Chondrocyte (in vitro differentiated cells): ENCODE measurements around the gene CDC14C. TPM values are rescaled to one million over a fixed set of nuclear protein-coding genes. Genes with fewer than 3 reads are reported as not detected.

Experiments used
- DNase-seq: peaks from one replicate; pipeline ENCODE4 v3.0.0; 2021; ENCODE audit warnings: mixed read lengths, low spot score
- H3K27ac Mint-ChIP-seq: one replicate; pipeline ENCODE4 v1.8.0; 2021; ENCODE audit warnings: mild to moderate bottlenecking, moderate library complexity, mixed read lengths; ENCODE audit not compliant: unreplicated experiment
- H3K27me3 Mint-ChIP-seq: 2 replicates; pipeline ENCODE4 v1.8.0; 2021; ENCODE audit warnings: low read depth, mixed read lengths
- H3K36me3 Mint-ChIP-seq: 2 replicates; pipeline ENCODE4 v1.8.0; 2021; ENCODE audit warnings: low read depth, mixed read lengths
- H3K4me1 Mint-ChIP-seq: 2 replicates; pipeline ENCODE4 v1.8.0; 2021; ENCODE audit warnings: low read depth, mild to moderate bottlenecking, mixed read lengths
- H3K4me3 Mint-ChIP-seq: one replicate; pipeline ENCODE4 v1.8.0; 2021; ENCODE audit warnings: mild to moderate bottlenecking, moderate library complexity, mixed read lengths; ENCODE audit not compliant: unreplicated experiment
- H3K9me3 Mint-ChIP-seq: 2 replicates; pipeline ENCODE4 v1.8.0; 2021; ENCODE audit warnings: low read depth, mixed read lengths
- CTCF ChIP-seq: fragments of 200-600 bp; sonication (generic); IDR thresholded peaks from 2 replicates; pipeline ENCODE4 v1.5.0; 2021; ENCODE audit warnings: antibody characterized with exemption, mild to moderate bottlenecking, moderate library complexity
- long read RNA-seq: library from polyadenylated mRNA; stranded (forward); transcript quantifications from one replicate; pipeline ENCODE4 v2.0.0, GENCODE V29; 2021
- total RNA-seq: library from RNA; stranded (reverse); gene quantifications from 3 replicates; pipeline ENCODE4 v1.2.1, GENCODE V29; 2021

CDC14C gene
- total RNA-seq: not detected in 3 replicates
- long read RNA-seq: 0 reads

- Mint-ChIP-seq H3K27ac (no peak within 1 kb of the TSS), H3K4me3 (no peak within 1 kb of the TSS), H3K9me3 (peaks cover 7% of the 10 kb centered on the region), H3K36me3 (no peaks in the 10 kb centered on the region), H3K4me1 (no peaks in the 10 kb centered on the region), H3K27me3 (no peaks in the 10 kb centered on the region)
- DNase-seq: peak; percentile 69
- no peak for TF ChIP-seq CTCF
Measured at GRCh38 chr7:48924433-48924832, at the start of gene CDC14C. Gene CDC14C, plus strand, starts transcription at chr7:48924547. Its CDS starts 126 bp downstream, at chr7:48924673.

GRCh38 chr7:48875045-48875916 is 49.1 kb upstream of the CDC14C start:
- H3K4me3 Mint-ChIP-seq: no peak overlapping the region
- TF ChIP-seq CTCF: peak; percentile 71
- no peak for DNase-seq
- no peaks in the 10 kb centered on the region for H3K4me1 Mint-ChIP-seq
- H3K27me3 Mint-ChIP-seq: peaks cover 10% of the 10 kb centered on the region
- H3K9me3 Mint-ChIP-seq: no peaks in the 10 kb centered on the region
- no peaks in the 10 kb centered on the region for H3K36me3 Mint-ChIP-seq
- H3K27ac Mint-ChIP-seq: no peak overlapping the region

GRCh38 chr7:48876087-48876486 is 48.3 kb upstream of the CDC14C start:
- H3K27ac Mint-ChIP-seq: no peak overlapping the region
- H3K36me3 Mint-ChIP-seq: no peaks in the 10 kb centered on the region
- H3K9me3 Mint-ChIP-seq: no peaks in the 10 kb centered on the region
- DNase-seq: no peak
- H3K4me3 Mint-ChIP-seq: no peak overlapping the region
- peaks cover 8% of the 10 kb centered on the region for H3K27me3 Mint-ChIP-seq
- TF ChIP-seq CTCF: no peak
- H3K4me1 Mint-ChIP-seq: no peaks in the 10 kb centered on the region

GRCh38 chr7:48880851-48881250 is 43.5 kb upstream of the CDC14C start:
- H3K27ac Mint-ChIP-seq: no peak overlapping the region
- no peaks in the 10 kb centered on the region for H3K4me1 Mint-ChIP-seq
- no peaks in the 10 kb centered on the region for H3K27me3 Mint-ChIP-seq
- DNase-seq: no peak
- no peaks in the 10 kb centered on the region for H3K9me3 Mint-ChIP-seq
- no peaks in the 10 kb centered on the region for H3K36me3 Mint-ChIP-seq
- H3K4me3 Mint-ChIP-seq: no peak overlapping the region
- TF ChIP-seq CTCF: no peak

- Mint-ChIP-seq H3K4me3 (no peak overlapping the region), H3K36me3 (peaks cover 1% of the 10 kb centered on the region), H3K27me3 (no peaks in the 10 kb centered on the region), H3K4me1 (no peaks in the 10 kb centered on the region), H3K27ac (no peak overlapping the region), H3K9me3 (peaks cover 18% of the 10 kb centered on the region)
- no peak for TF ChIP-seq CTCF
- no peak for DNase-seq
Measured at GRCh38 chr7:48887500-48887899, 36.8 kb upstream of the CDC14C start.
